Activated CD4-positive, alpha-beta T cell treated with anti-CD3 and anti-CD28 coated beads, Interleukin-2, amount 50 U/mL, for 24 hours (primary cell): ENCODE measurements around the gene MGST2.

Experiments
- DNase-seq, 2 donors: peaks; one replicate each; pipeline ENCODE4 v3.0.0-alpha.2; 2020; ENCODE audit warnings: low read depth in 1 of 2, low spot score in 1 of 2

The MGST2 gene

GRCh38 chr4:139736274-139736660 lies 70.6 kb downstream of the MGST2 start:
- DNase-seq: no peak

GRCh38 chr4:139736661-139737060 lies 71.0 kb downstream of the MGST2 start:
- DNase-seq: no peak

DNA sequence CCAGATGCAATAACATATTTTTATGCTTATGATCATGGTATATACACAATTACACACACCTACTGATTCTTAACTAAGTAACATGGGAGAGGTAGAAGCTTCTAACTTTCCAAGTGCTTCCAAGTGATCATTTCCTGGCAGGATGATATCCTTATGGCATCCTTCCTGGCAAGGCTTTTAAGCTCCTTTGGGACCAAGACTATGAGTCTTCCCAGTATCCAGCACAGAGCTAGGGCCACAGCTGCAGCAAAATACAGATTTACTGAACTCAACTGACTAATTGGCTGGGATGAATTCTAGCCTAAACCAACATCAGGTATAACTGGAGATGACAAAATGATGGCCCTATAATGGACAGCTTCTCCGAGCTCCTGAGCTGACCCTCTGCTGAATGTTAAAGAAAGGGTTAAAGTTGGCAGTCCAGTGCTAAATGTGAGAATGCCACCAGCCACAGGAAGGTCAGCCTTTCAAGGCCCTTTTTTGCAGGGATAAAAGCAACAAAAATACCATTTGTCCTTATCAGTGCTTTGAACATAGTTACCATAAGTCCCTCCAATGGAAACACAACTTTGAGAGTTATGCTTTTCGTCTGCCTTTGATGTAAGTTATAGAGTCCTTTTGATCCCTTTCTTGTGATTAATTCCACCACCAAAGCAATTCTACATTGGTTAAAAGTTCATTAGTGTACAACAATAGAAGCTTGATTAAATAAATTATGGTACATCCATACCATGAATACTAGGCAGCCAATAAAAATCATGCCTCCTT lies 73.4 kb downstream of the MGST2 start:
- DNase-seq: no peak

DNA sequence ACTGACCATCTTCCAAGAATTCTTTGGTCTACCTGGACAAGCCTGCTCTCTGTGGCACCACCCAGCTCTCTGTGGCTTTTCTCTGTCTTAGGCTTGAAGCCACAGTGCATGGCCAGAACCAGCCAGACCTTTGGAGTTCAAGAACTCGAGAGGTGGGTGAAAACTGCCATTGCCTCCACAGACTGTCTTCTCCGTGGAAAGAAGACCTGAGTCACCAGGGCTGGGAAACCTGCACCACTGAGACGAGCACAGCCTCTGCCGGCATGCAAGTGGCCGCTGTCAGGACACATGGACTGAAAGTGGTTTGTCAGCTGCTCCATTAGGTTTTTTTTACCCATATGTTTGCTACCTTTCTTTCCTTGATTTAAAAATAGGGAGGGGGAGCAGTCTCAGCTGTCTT lies 74.5 kb downstream of the MGST2 start:
- no peak for DNase-seq

DNA sequence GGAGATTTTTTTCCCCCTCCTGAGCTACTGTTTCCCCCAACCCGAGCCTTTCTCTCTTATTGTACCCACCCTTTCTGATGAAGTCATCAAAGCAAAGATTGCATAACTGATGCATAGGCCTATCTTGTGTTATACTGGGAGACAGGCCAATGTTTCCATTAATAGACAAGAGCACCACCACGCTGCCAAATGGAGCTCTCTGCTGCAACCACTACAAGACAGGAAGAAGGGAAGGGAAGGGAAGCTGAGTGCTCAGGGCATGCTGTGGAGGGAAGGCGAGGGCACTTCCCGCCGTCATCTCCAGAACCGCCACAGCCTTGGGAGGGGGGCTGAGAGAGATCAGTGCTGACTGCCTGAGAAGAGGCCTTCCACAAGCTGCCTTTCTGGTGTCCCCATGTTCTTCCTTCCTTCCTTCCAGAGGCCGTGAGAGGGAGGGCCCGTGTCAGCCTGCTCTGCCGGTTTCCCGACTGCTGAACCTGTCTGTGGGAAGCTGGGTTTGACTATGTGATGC lies 75.0 kb downstream of the MGST2 start:
- no peak for DNase-seq

DNA sequence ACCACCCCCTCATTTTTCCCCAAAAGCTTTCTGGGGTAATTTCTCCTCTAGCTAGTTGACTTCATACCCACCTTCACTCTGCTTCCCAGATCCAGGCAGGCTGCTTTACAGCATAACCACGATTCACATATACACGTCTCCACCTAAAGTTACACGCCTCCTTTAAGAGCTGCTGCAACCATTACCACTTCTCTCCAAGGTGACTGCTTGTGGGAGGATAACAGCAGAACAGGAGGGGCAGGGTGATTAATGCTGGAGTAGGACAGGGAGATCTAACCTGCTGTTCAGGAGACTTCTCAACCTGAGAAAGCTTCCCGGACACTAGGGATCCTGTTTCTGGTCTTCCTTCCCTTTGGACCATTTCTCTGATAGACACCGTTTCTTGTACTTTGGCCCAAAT lies 77.4 kb downstream of the MGST2 start:
- no peak for DNase-seq

GRCh38 chr4:139744232-139744631 lies 78.6 kb downstream of the MGST2 start:
- DNase-seq: no peak

DNA sequence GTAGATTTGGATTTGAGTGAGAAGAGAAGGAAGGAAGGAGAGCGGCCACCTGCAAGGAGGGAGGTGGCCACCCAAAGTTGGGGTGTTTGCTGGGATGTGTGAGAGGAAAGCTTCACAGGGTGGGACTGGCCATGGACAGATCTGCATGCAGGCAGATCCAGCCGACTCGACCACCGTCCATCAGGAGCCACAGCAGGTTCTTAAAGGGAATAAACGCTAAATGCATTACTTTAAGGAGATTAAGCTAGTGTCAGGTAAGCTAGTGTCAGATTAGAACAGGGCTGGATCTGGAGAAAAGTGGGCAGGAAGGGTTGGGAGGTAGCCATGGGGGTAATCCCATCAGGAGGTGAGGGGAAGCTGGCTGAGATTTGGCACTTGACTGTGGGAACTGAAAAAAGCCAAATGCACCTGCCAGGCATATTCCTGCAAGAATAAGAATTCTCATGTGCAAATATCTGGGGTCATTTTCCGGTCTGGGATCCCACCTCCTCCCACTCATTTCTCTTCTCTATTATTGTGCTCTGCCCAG lies 79.6 kb downstream of the MGST2 start:
- DNase-seq: no peak

DNA sequence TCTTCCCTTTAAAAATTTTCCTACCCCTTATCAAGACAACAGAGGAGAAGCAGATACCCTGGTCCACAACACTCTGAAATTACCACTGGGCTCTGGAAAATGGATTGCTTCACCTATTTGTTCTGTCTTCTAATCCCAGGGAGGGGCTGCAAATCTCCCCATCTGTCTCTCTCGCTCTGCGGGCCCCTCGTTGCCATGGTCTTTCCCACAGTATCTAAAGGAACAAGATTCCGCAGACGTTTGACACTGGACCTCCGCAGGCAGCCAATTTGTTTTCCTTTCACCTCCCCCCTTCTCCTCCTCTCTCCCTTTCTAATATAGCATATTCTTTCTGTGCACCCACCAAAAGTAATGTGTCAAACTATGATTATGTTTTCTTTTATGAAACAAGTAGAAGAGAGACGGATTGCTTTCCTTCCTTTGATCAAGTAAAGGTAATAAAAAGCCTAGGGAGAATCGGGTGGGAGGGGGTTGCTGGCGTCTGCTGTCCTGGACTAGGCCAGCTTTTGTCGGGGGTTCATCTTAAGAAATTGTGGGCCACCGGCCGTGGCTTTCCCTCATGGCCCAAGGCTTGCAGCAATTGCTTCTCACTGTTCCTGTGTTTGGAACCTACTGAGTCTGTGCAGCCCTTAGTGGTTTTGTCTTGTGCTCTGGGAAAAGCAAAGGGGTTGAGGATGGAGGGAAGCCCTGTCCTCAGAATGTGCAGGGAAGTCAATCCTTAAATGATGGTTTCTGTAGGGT lies 81.0 kb downstream of the MGST2 start:
- DNase-seq: no peak

DNA sequence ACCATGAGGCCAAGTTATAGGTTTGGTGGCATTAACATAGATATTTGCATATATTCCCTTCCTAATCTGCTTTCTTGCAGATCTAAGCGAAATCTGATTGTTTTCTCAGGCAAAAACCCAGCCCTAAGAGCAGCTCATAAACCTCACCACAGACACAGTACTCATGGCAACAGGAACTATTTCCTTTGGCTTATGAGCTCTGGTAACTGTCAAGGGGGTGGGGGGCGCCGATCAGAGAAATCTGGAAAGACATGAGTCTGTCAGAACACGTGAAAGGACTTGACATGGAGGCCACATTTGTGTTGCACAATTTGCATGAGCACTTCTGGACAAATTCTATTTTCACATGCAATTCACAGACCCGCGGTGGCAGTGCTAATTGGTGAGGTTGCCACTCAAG lies 83.7 kb downstream of the MGST2 start:
- DNase-seq: no peak

- DNase-seq: no peak
These were observed 84.3 kb downstream of the MGST2 start for GRCh38 chr4:139749835-139750498.

- no peak for DNase-seq
These were observed 88.1 kb downstream of the MGST2 start for GRCh38 chr4:139753686-139754085.
